Measurements from ENCODE around the gene KIF25.

- TF ChIP-seq CSDC2 (CRISPR knock-in tag; IDR thresholded peaks at IDR 0.05), result no peak
- no peak for TF ChIP-seq ARNTL (CRISPR knock-in tag; IDR thresholded peaks at IDR 0.05; ENCODE audit: borderline replicate concordance, low read depth)
- no peak for TF ChIP-seq ISL1 (CRISPR knock-in tag; IDR thresholded peaks at IDR 0.05)
Observed at GRCh38 chr6:168054765-168055560, 57.5 kb downstream of the KIF25 start.
